IMR-90 (cell line): ENCODE data around the gene CENPF. TPM values are rescaled to one million over a fixed set of nuclear protein-coding genes. Genes with fewer than 3 reads are reported as not detected.

Source experiments
- ATAC-seq: fragments of 200-7000 bp; cut with Tn5 transposase; 2 replicates; pipeline ENCODE4 v1.9.1; 2020; ENCODE audit warnings: low read depth, mild to moderate bottlenecking, moderate library complexity
- BruUV-seq: library from RNA; stranded (reverse); fragments of 400-500 nt; replicated peaks from 2 replicates; lab custom pipeline; 2021; lab: Mats Ljungman, UMichigan
- CTCF ChIA-PET: fragments of 300-600 bp; formaldehyde crosslinking; extraction: SDS; loops from one replicate; lab custom pipeline; 2021; ENCODE audit warnings: antibody characterized with exemption; lab: Yijun Ruan, JAX
- POLR2A ChIA-PET: fragments of 300-600 bp; sonication (Branson Sonifier 250); formaldehyde crosslinking; loops from one replicate; lab custom pipeline; 2022; ENCODE audit warnings: antibody characterized with exemption; ENCODE audit not compliant: unreplicated experiment; lab: Charles Lee
- DNase-seq: peaks from one replicate; pipeline ENCODE4 v3.0.0; 2013
- H2AFZ ChIP-seq: replicated peaks from 2 replicates; pipeline ENCODE3; 2013; ENCODE audit warnings: low read length, mild to moderate bottlenecking; ENCODE audit not compliant: poor library complexity
- H2AK5ac ChIP-seq: 2 replicates; pipeline ENCODE4 v1.6.1; 2013; ENCODE audit warnings: low read depth, low read length, inconsistent platforms
- H2AK9ac ChIP-seq: replicated peaks from 2 replicates; pipeline ENCODE3; 2013; ENCODE audit warnings: mild to moderate bottlenecking, low read depth, low read length, moderate library complexity; ENCODE audit not compliant: poor library complexity
- H2BK120ac ChIP-seq: 2 replicates; pipeline ENCODE4 v1.6.1; 2013; ENCODE audit warnings: low read depth, low read length, inconsistent platforms
- H2BK15ac ChIP-seq: 3 replicates; pipeline ENCODE4 v1.6.1; 2013; ENCODE audit warnings: low read depth, low read length, inconsistent platforms
- H2BK20ac ChIP-seq: 2 replicates; pipeline ENCODE4 v1.6.1; 2013; ENCODE audit warnings: low read depth, mild to moderate bottlenecking, inconsistent platforms, low read length, moderate library complexity
- H2BK5ac ChIP-seq: 2 replicates; pipeline ENCODE4 v1.6.1; 2013; ENCODE audit warnings: mild to moderate bottlenecking, low read depth, low read length, inconsistent platforms; ENCODE audit not compliant: poor library complexity, severe bottlenecking
- H3K14ac ChIP-seq: replicated peaks from 2 replicates; pipeline ENCODE4 v1.6.1; 2013; ENCODE audit warnings: low read depth, low read length, inconsistent platforms
- H3K18ac ChIP-seq: 2 replicates; pipeline ENCODE4 v1.6.1; 2013; ENCODE audit warnings: low read depth, low read length, control low read depth
- H3K23ac ChIP-seq: 2 replicates; pipeline ENCODE4 v1.6.1; 2013; ENCODE audit warnings: low read depth, low read length, inconsistent platforms
- H3K27ac ChIP-seq: 2 replicates; pipeline ENCODE4 v1.5.1; 2013; ENCODE audit warnings: mild to moderate bottlenecking, control low read depth, low read length; ENCODE audit not compliant: insufficient read depth
- H3K27me3 ChIP-seq: 2 replicates; pipeline ENCODE4 v1.6.1; 2013; ENCODE audit warnings: low read length; ENCODE audit not compliant: control insufficient read depth, insufficient read depth
- H3K36me3 ChIP-seq: 2 replicates; pipeline ENCODE4 v1.6.1; 2013; ENCODE audit warnings: low read length, mixed read lengths; ENCODE audit not compliant: control insufficient read depth, insufficient read depth
- H3K4ac ChIP-seq: 2 replicates; pipeline ENCODE4 v1.6.1; 2013; ENCODE audit warnings: low read depth, low read length, inconsistent platforms
- H3K4me1 ChIP-seq: 2 replicates; pipeline ENCODE4 v1.6.1; 2013; ENCODE audit warnings: low read length, mixed read lengths; ENCODE audit not compliant: control insufficient read depth, insufficient read depth
- H3K4me2 ChIP-seq: 2 replicates; pipeline ENCODE4 v1.6.1; 2013; ENCODE audit warnings: low read depth, mild to moderate bottlenecking, control low read depth, low read length, moderate library complexity
- H3K4me3 ChIP-seq: 2 replicates; pipeline ENCODE4 v1.5.1; 2013; ENCODE audit warnings: low read depth, mild to moderate bottlenecking, control low read depth, low read length, moderate library complexity; ENCODE audit not compliant: insufficient read depth
- H3K56ac ChIP-seq: 2 replicates; pipeline ENCODE4 v1.6.1; 2013; ENCODE audit warnings: low read length, inconsistent platforms; ENCODE audit not compliant: insufficient read depth; ENCODE audit errors: extremely low read depth
- H3K79me1 ChIP-seq, 2 experiments: 2 replicates each; pipeline ENCODE4 v1.6.1; 2013; ENCODE audit warnings: low read length in 2 of 2, inconsistent platforms in 1 of 2, low read depth in 1 of 2
- H3K9ac ChIP-seq: 2 replicates; pipeline ENCODE4 v1.6.1; 2013; ENCODE audit warnings: low read depth, low read length, control low read depth
- H3K9me1 ChIP-seq: 2 replicates; pipeline ENCODE4 v1.6.1; 2013; ENCODE audit warnings: low read length, inconsistent platforms; ENCODE audit not compliant: insufficient read depth
- H3K9me3 ChIP-seq: 2 replicates; pipeline ENCODE4 v1.6.1; 2013; ENCODE audit warnings: low read length; ENCODE audit not compliant: control insufficient read depth, insufficient read depth
- H4K20me1 ChIP-seq: 2 replicates; pipeline ENCODE4 v1.6.1; 2013; ENCODE audit warnings: low read length, inconsistent platforms; ENCODE audit not compliant: insufficient read depth
- H4K5ac ChIP-seq: 2 replicates; pipeline ENCODE4 v1.6.1; 2013; ENCODE audit warnings: mild to moderate bottlenecking, low read depth, low read length, control low read depth
- H4K8ac ChIP-seq, 2 experiments: 2 replicates each; pipeline ENCODE4 v1.6.1; 2013; ENCODE audit warnings: low read depth in 2 of 2, low read length in 2 of 2, control low read depth in 1 of 2, inconsistent platforms in 1 of 2
- H4K91ac ChIP-seq: 2 replicates; pipeline ENCODE4 v1.6.1; 2013; ENCODE audit warnings: low read depth, low read length, inconsistent platforms; ENCODE audit not compliant: insufficient read depth
- BHLHE40 ChIP-seq: fragments of 150-350 bp; IDR thresholded peaks from 2 replicates; pipeline ENCODE4 v1.6.1; 2016; ENCODE audit warnings: mild to moderate bottlenecking, low read depth, low read length
- CEBPB ChIP-seq: IDR thresholded peaks from 2 replicates; pipeline ENCODE4 v1.6.1; 2012; ENCODE audit warnings: low read depth, low read length, improper control_type of control experiment
- CHD1 ChIP-seq: IDR thresholded peaks from 2 replicates; pipeline ENCODE4 v1.6.1; 2012; ENCODE audit warnings: low read depth, low read length, improper control_type of control experiment
- CTCF ChIP-seq: conservative IDR thresholded peaks from 2 replicates; pipeline ENCODE4 v1.5.1; 2012; ENCODE audit warnings: mild to moderate bottlenecking, low read depth, low read length, improper control_type of control experiment
- ELK1 ChIP-seq: fragments of 150-350 bp; IDR thresholded peaks from 2 replicates; pipeline ENCODE4 v1.6.1; 2016; ENCODE audit warnings: low read depth, mild to moderate bottlenecking, low read length, moderate library complexity, borderline replicate concordance
- FOS ChIP-seq: fragments of 150-350 bp; IDR thresholded peaks from 2 replicates; pipeline ENCODE4 v1.6.1; 2016; ENCODE audit warnings: low read depth, low read length
- MAFK ChIP-seq: IDR thresholded peaks from 2 replicates; pipeline ENCODE4 v1.6.1; 2012; ENCODE audit warnings: low read depth, low read length, improper control_type of control experiment
- MAZ ChIP-seq: IDR thresholded peaks from 2 replicates; pipeline ENCODE4 v1.6.1; 2012; ENCODE audit warnings: low read depth, mild to moderate bottlenecking, low read length, improper control_type of control experiment, moderate library complexity, borderline replicate concordance
- MXI1 ChIP-seq: IDR thresholded peaks from 2 replicates; pipeline ENCODE4 v1.6.1; 2012; ENCODE audit warnings: low read depth, mild to moderate bottlenecking, low read length, moderate library complexity, borderline replicate concordance
- NFE2L2 ChIP-seq: fragments of 150-350 bp; IDR thresholded peaks from 2 replicates; pipeline ENCODE4 v1.6.1; 2016; ENCODE audit warnings: low read depth, mild to moderate bottlenecking, low read length
- POLR2A ChIP-seq: IDR thresholded peaks from 2 replicates; pipeline ENCODE4 v1.6.1; 2012; ENCODE audit warnings: mild to moderate bottlenecking, low read depth, low read length
- RAD21 ChIP-seq: IDR thresholded peaks from 2 replicates; pipeline ENCODE4 v1.6.1; 2012; ENCODE audit warnings: low read length, improper control_type of control experiment
- RCOR1 ChIP-seq: IDR thresholded peaks from 2 replicates; pipeline ENCODE4 v1.6.1; 2012; ENCODE audit warnings: mild to moderate bottlenecking, low read length, improper control_type of control experiment; ENCODE audit not compliant: insufficient replicate concordance
- RFX5 ChIP-seq: IDR thresholded peaks from 2 replicates; pipeline ENCODE4 v1.8.0; 2012; ENCODE audit warnings: low read depth, mild to moderate bottlenecking, low read length, moderate library complexity
- SMC3 ChIP-seq: fragments of 150-350 bp; IDR thresholded peaks from 2 replicates; pipeline ENCODE4 v1.6.1; 2016; ENCODE audit warnings: low read depth, mild to moderate bottlenecking, antibody characterized with exemption, low read length, moderate library complexity
- WGBS, 2 experiments: methylation state at CpG; one replicate each; pipeline versions ENCODE4 v1.1.5 to v1.1.7; 2013; ENCODE audit warnings: missing lambda C conversion rate in 2 of 2; ENCODE audit not compliant: insufficient read length in 1 of 2; ENCODE audit errors: extremely low coverage in 2 of 2; 5-methylcytosine and 5-hydroxymethylcytosine counted together
- dilution Hi-C: fragments of 300-500 bp; cut with HindIII; formaldehyde crosslinking; loops from one replicate; pipeline ENCODE4 v1.14.3; 2018; ENCODE audit warnings: low sequenced_read_pairs; ENCODE audit not compliant: unreplicated experiment
- in situ Hi-C: fragments of 300-500 bp; cut with MboI; formaldehyde crosslinking; loops from 3 replicates; pipeline ENCODE4 v1.14.3; 2019; ENCODE audit warnings: low sequenced_read_pairs, inconsistent platforms, mixed read lengths
- intact Hi-C: fragments of 100-400 bp; cut with micrococcal nuclease; formaldehyde crosslinking; loops from 2 replicates; pipeline ENCODE4 v1.10.0; 2022
- polyA plus RNA-seq, 3 experiments: library from polyadenylated mRNA; depleted of rRNA; stranded (reverse); fragments of >200 nt; gene quantifications; 2 replicates each; pipeline ENCODE4 v1.2.3, GENCODE V29; 2012; ENCODE audit warnings: low replicate concordance in 1 of 3
- total RNA-seq: library from RNA; depleted of rRNA; stranded (reverse); fragments of >200 nt; gene quantifications from 2 replicates; pipeline ENCODE4 v1.2.3, GENCODE V29; 2012
- TF ChIP-seq, protein P1 (sequence below): fragments of 150-350 bp; IDR thresholded peaks from 2 replicates; pipeline ENCODE4 v1.6.1; 2017; ENCODE audit warnings: mild to moderate bottlenecking, antibody characterized with exemption, low read length, low read depth

CENPF gene
- total and polyA plus RNA-seq, 2 of the 4 experiments (the other 2 are of a cell fraction) = 20.9 to 51.8 TPM

- intact Hi-C loops = no loop called here
- Histone ChIP-seq H4K5ac (no peak overlapping the region), H2AFZ (no peak overlapping the region), H3K4ac (no peak overlapping the region), H3K18ac (no peak overlapping the region), H3K9ac (no peak overlapping the region), H3K9me1 (no peaks in the 10 kb centered on the region), H4K20me1 (no peaks in the 10 kb centered on the region), H4K91ac (no peak overlapping the region), H3K4me3 (no peak overlapping the region), H2BK15ac (no peak overlapping the region), H3K27me3 (peaks cover 1% of the 10 kb centered on the region), H3K27ac (no peak overlapping the region), H2BK120ac (no peak overlapping the region), H2BK5ac (no peak overlapping the region), H3K23ac (no peak overlapping the region), H3K36me3 (no peaks in the 10 kb centered on the region), H2AK9ac (no peak overlapping the region), H3K56ac (no peak overlapping the region), H3K79me1 (no peaks in the 10 kb centered on the region), H4K8ac (no peak overlapping the region), H3K9me3 (no peaks in the 10 kb centered on the region), H3K14ac (no peak overlapping the region), H3K4me2 (no peak overlapping the region), H2AK5ac (no peak overlapping the region), H2BK20ac (no peak overlapping the region), H3K4me1 (no peaks in the 10 kb centered on the region)
- DNase-seq (no peak), ATAC-seq (no peak)
- ChIA-PET CTCF (no interaction called here), POLR2A (no interaction called here)
- 100% methylated on average over 1 to 2 of the region's 5 CpGs for WGBS, 2 experiments
- dilution Hi-C loops = no loop called here
- BruUV-seq = no TSS peak
- TF ChIP-seq SMC3 = no peak
- TF ChIP-seq BHLHE40 = no peak
- TF ChIP-seq, protein P1, sequence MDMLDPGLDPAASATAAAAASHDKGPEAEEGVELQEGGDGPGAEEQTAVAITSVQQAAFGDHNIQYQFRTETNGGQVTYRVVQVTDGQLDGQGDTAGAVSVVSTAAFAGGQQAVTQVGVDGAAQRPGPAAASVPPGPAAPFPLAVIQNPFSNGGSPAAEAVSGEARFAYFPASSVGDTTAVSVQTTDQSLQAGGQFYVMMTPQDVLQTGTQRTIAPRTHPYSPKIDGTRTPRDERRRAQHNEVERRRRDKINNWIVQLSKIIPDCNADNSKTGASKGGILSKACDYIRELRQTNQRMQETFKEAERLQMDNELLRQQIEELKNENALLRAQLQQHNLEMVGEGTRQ = no peak
- no peak for TF ChIP-seq RCOR1
- TF ChIP-seq NFE2L2 = no peak
- no peak for TF ChIP-seq RAD21
- no peak for TF ChIP-seq MXI1
- no peak for TF ChIP-seq CHD1
- TF ChIP-seq MAFK = no peak
- no peak for TF ChIP-seq CEBPB
- TF ChIP-seq MAZ = no peak
- TF ChIP-seq FOS = no peak
- no peak for TF ChIP-seq ELK1
- no peak for TF ChIP-seq RFX5
- TF ChIP-seq POLR2A = no peak
- TF ChIP-seq CTCF = no peak
- in situ Hi-C loops = no loop called here
Observed at GRCh38 chr1:214590696-214591095, 12.3 kb upstream of the CENPF start.
